Left kidney (tissue), 2 donors: ENCODE results near the gene VEGFD. TPM values are rescaled to one million over a fixed set of nuclear protein-coding genes. Genes with fewer than 3 reads are reported as not detected.
"Not testable (repeated sequence)": the region's sequence is repeated elsewhere in the genome, so short reads cannot be mapped to it uniquely, and the experiment has no call there.

Source experiments
- DNase-seq: peaks from one replicate; pipeline ENCODE4 v3.0.0-alpha.2; 2013
- polyA plus RNA-seq: library from polyadenylated mRNA; unstranded; fragments of 120-200 nt; gene quantifications from one replicate; pipeline ENCODE4 v1.2.1, GENCODE V29; 2013; ENCODE audit not compliant: insufficient read length

VEGFD gene
- polyA plus RNA-seq, 1 donor: 0.55 TPM

- not testable (repeated sequence) for DNase-seq
Measured at GRCh38 chrX:15305899-15306298, 78.3 kb downstream of the VEGFD start.

DNA sequence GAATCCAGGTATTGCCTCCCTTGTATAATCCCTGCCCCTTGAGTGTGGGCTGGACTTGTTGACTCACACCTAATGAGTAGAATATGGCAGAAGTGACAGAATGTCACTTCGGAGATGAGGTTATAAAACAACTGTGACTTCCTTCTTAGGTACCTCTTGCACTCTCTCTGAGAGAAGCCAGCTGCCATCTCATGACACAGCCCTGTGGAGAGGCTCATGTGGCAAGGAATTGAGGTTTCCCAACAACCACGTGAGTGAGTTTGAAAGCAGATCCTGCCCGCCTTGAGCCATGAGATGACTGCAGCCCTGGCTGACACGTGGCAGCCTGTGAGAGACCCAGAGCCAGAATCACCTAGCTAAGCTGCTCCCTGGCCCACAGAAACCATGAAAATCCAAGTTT lies 82.3 kb downstream of the VEGFD start:
- DNase-seq: peak; percentile 5

- peak; percentile 27 for DNase-seq
Measured at GRCh38 chrX:15299941-15300851, 84.0 kb downstream of the VEGFD start.

DNA sequence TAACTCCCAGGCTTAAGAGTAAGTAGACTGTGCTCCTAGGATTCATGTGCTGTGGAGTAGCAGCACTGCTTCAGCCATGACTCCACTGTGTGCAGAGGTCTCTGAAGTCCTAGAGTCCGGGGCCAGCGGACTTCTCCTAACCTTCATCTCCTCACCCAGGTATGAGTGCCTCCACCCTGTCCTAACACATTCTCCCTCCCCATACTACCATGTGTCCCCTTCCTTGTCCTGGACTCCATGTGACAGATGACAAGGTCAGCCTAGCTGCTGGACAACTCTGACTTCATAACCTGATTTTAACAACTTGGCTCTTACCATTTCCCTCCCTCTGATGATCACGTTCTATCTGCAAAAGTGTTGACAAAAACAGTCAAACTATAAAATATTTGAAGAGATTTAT lies 85.4 kb downstream of the VEGFD start:
- DNase-seq: no peak

- DNase-seq: no peak
Measured at GRCh38 chrX:15298201-15298600, 86.0 kb downstream of the VEGFD start.

Other genes with a start within 250 kb of the VEGFD start
- gene ASB9, start 114.3 kb downstream of the VEGFD start, polyA plus RNA-seq: 13.3 TPM
- 0.08 TPM for gene ASB11, start 68.8 kb downstream of the VEGFD start, polyA plus RNA-seq
- 19.6 TPM for gene PIGA, start 48.9 kb downstream of the VEGFD start, polyA plus RNA-seq
- gene PIR, start 108.9 kb upstream of the VEGFD start, polyA plus RNA-seq: 5.6 TPM
- gene BMX, start 116.4 kb upstream of the VEGFD start, polyA plus RNA-seq: 0.55 TPM
- 55.0 TPM for gene ACE2, start 216.5 kb upstream of the VEGFD start, polyA plus RNA-seq